Testis (tissue), 3 donors: ENCODE measurements around the gene PJA2. TPM values are rescaled to one million over a fixed set of nuclear protein-coding genes. Genes with fewer than 3 reads are reported as not detected.

ENCODE experiments used
- DNase-seq: peaks from one replicate; pipeline ENCODE4 v3.0.0-alpha.2; 2019
- H3K27ac ChIP-seq, 2 donors: fragments of 200-600 bp; sonication (generic); one replicate each; pipeline ENCODE4 v1.5.1; 2019
- H3K27me3 ChIP-seq: fragments of 200-600 bp; sonication (generic); one replicate; pipeline ENCODE4 v1.5.1; 2019
- H3K36me3 ChIP-seq: fragments of 200-600 bp; sonication (generic); one replicate; pipeline ENCODE4 v1.5.1; 2017; ENCODE audit warnings: low read depth; ENCODE audit errors: missing control alignments
- H3K4me1 ChIP-seq: fragments of 200-600 bp; sonication (generic); one replicate; pipeline ENCODE4 v1.5.1; 2019
- H3K4me3 ChIP-seq, 2 donors: fragments of 200-600 bp; sonication (generic); one replicate each; pipeline ENCODE4 v1.5.1; 2017 to 2019
- H3K9me3 ChIP-seq: fragments of 200-600 bp; sonication (generic); one replicate; pipeline ENCODE4 v1.5.1; 2017
- POLR2A ChIP-seq: fragments of 450-650 bp; IDR thresholded peaks from one replicate; pipeline ENCODE4 v1.6.1; 2017; ENCODE audit warnings: antibody characterized with exemption, mild to moderate bottlenecking, moderate library complexity
- WGBS, 2 donors: methylation state at CpG; one replicate each; pipeline ENCODE4 v1.1.5; 2018; 5-methylcytosine and 5-hydroxymethylcytosine counted together
- intact Hi-C: fragments of 100-400 bp; cut with DNase I; formaldehyde crosslinking; loops from one replicate; pipeline ENCODE4 v1.15.1; 2023; ENCODE audit warnings: low total_unique reads
- polyA plus RNA-seq: library from polyadenylated mRNA; stranded (reverse); fragments of 350-450 nt; fragmentation: Illumina TruSeq; extraction: RNeasy Lipid Tissue Mini Kit (QIAGEN cat#74804); gene quantifications from one replicate; pipeline ENCODE4 v1.2.3, GENCODE V29; 2014; ENCODE audit warnings: low read depth, low replicate concordance; ENCODE audit not compliant: insufficient read depth
- total RNA-seq, 2 donors: library from RNA; depleted of rRNA; stranded (reverse); fragments of >200 nt; gene quantifications; one replicate each; pipeline ENCODE4 v1.2.3, GENCODE V29; 2016
- TF ChIP-seq, protein P1 (sequence below), 3 experiments: fragments of 450-650 bp in 2 of 3; fragments of 200-600 bp in 1 of 3; sonication (generic) in 1 of 3; IDR thresholded peaks; one replicate each; pipeline ENCODE4 v1.5.1; 2016 to 2019; ENCODE audit warnings: antibody characterized with exemption in 3 of 3, mild to moderate bottlenecking in 2 of 3, moderate library complexity in 1 of 3

The PJA2 gene
- total and polyA plus RNA-seq, 3 donors from 2014 or later: 77.3 to 112 (median 105) TPM

DNA sequence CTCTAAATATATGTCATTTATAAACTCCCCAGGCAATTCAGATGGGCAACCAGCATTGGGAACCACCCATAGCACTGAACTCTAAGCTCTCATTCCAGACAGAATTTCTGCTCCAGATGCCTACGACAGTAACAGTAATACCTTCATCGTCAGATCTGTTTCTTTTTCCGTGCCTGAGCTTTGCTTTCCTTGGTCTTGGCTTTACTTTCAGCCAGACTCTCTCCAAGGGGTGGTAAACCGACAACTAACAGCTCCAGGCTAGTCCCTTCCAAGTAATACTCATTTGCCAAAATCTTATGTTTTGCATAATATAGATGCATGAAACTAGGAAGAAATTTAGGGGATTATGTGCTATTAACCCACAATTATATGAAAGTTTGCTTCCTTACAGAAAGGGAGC is 102.3 kb downstream of the PJA2 start:
- H3K9me3 ChIP-seq: no peaks in the 10 kb centered on the region
- WGBS, 2 donors: 55 to 81% methylated on average over 4 of the region's 4 CpGs
- no peaks in the 10 kb centered on the region for H3K36me3 ChIP-seq
- TF ChIP-seq, protein P1, sequence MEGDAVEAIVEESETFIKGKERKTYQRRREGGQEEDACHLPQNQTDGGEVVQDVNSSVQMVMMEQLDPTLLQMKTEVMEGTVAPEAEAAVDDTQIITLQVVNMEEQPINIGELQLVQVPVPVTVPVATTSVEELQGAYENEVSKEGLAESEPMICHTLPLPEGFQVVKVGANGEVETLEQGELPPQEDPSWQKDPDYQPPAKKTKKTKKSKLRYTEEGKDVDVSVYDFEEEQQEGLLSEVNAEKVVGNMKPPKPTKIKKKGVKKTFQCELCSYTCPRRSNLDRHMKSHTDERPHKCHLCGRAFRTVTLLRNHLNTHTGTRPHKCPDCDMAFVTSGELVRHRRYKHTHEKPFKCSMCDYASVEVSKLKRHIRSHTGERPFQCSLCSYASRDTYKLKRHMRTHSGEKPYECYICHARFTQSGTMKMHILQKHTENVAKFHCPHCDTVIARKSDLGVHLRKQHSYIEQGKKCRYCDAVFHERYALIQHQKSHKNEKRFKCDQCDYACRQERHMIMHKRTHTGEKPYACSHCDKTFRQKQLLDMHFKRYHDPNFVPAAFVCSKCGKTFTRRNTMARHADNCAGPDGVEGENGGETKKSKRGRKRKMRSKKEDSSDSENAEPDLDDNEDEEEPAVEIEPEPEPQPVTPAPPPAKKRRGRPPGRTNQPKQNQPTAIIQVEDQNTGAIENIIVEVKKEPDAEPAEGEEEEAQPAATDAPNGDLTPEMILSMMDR (IDR thresholded peaks at IDR 0.05): no peak
- TF ChIP-seq POLR2A: no peak
- H3K27me3 ChIP-seq: no peaks in the 10 kb centered on the region
- H3K4me3 ChIP-seq: no peak overlapping the region
- H3K4me1 ChIP-seq: no peaks in the 10 kb centered on the region
- intact Hi-C loops: no loop called here
- no peak overlapping the region for H3K27ac ChIP-seq
- DNase-seq: no peak

DNA sequence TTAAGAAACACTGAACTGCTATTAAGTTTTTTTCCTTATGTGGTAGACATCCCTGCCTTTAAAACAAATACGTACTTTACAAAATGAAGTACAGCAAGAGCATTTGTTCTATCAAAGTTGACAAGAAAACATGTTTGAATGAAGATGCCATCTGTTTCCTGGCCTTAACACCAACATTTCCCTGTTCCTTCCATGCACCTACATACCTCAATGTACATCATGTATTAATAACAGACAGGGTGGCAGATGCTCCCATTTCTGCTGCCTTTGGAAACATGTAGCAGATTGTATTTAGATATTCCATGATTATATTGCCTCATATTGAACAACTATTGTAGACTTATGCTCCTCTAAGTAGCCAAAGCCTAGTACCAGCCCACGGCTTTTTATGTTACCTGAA is 104.4 kb downstream of the PJA2 start:
- no peak for DNase-seq
- Histone ChIP-seq H3K27me3 (no peaks in the 10 kb centered on the region), H3K27ac (no peak overlapping the region), H3K4me1 (no peaks in the 10 kb centered on the region), H3K36me3 (no peaks in the 10 kb centered on the region), H3K4me3 (no peak overlapping the region), H3K9me3 (no peaks in the 10 kb centered on the region)
- 92 to 95% methylated on average over 2 of the region's 2 CpGs for WGBS, 2 donors
- intact Hi-C loops: no loop called here
- TF ChIP-seq, protein P1 (IDR thresholded peaks at IDR 0.05): no peak
- TF ChIP-seq POLR2A: no peak

DNA sequence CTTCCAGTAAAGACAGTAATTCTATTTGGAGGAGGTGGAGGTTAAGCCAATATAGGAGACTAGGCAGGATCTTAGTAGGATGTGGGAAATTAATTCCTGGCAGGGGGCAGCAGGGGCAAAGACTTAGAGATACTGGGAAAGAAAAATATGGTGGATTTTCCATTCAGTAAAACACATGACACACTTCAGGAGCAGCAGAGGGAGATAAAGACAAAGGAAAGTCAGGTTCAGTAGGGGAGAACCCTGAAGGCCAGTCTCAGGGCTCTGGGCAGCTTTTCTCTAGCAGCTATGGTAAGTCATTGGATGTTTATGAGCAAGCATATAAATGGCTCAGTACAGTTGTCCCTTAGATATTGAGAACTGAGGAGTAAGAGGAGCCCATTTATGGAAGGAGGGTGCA is 105.5 kb downstream of the PJA2 start:
- no peaks in the 10 kb centered on the region for H3K27me3 ChIP-seq
- TF ChIP-seq, protein P1 (IDR thresholded peaks at IDR 0.05): no peak
- no peak for TF ChIP-seq POLR2A
- intact Hi-C loops: no loop called here
- no peak for DNase-seq
- H3K36me3 ChIP-seq: no peaks in the 10 kb centered on the region
- no peaks in the 10 kb centered on the region for H3K9me3 ChIP-seq
- peaks cover 4% of the 10 kb centered on the region for H3K4me1 ChIP-seq
- no peak overlapping the region for H3K27ac ChIP-seq
- no peak overlapping the region for H3K4me3 ChIP-seq

DNA sequence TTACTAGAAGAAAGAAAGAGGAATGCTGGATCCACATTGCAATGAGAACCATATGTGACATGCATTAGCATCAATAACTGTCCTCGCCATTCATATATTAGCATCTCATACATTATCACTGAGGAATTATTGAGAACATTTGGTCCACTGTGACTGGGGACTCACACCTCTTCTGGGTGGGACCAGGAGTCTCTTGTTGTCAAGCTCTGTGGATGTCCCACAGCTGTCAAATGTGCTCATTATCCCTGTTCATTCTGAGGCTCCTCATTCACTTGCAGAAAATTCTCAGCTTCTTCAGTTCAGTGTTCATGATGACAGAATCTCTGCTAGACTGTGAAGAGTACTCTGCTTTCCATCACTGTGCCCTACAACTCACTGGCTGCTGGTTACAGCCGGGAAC is 109.4 kb downstream of the PJA2 start:
- Histone ChIP-seq H3K4me3 (no peak overlapping the region), H3K36me3 (no peaks in the 10 kb centered on the region), H3K9me3 (no peaks in the 10 kb centered on the region), H3K4me1 (peaks cover 6% of the 10 kb centered on the region), H3K27ac (no peak overlapping the region), H3K27me3 (no peaks in the 10 kb centered on the region)
- 92 to 94% methylated on average over 2 of the region's 2 CpGs for WGBS, 2 donors
- DNase-seq: no peak
- intact Hi-C loops: no loop called here
- no peak for TF ChIP-seq POLR2A
- TF ChIP-seq, protein P1 (IDR thresholded peaks at IDR 0.05): no peak

DNA sequence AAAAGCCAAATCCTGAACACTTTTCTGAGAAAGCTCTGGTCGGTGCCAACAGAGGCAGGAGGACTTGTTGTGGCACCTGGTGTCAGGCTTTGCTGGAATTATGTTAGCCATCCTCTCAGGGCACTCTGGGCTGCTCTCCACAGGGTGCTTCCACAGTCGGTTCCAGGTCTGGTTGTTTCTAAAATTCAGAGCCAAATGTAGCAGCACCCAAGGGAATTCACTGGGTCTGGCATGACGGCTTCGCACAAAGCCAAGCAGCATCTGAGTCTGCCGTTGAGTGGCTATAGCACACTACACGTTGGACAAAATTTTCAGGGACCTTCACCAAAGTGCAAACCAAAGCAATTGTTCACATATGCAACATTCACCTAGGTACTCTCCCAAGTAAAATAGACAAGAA is 110.2 kb downstream of the PJA2 start:
- H3K27me3 ChIP-seq: no peaks in the 10 kb centered on the region
- no peak for DNase-seq
- WGBS, 2 donors: 72 to 81% methylated on average over 6 of the region's 6 CpGs
- intact Hi-C loops: no loop called here
- no peak overlapping the region for H3K27ac ChIP-seq
- H3K36me3 ChIP-seq: no peaks in the 10 kb centered on the region
- H3K9me3 ChIP-seq: no peaks in the 10 kb centered on the region
- TF ChIP-seq, protein P1 (IDR thresholded peaks at IDR 0.05): no peak
- TF ChIP-seq POLR2A: no peak
- H3K4me1 ChIP-seq: peaks cover 6% of the 10 kb centered on the region
- H3K4me3 ChIP-seq: no peak overlapping the region
